ENCODE data around the gene ELOF1.
A peak's percentile ranks its signal among the peaks of the same experiment; 100 is the strongest.
"Not testable (repeated sequence)": the region's sequence is repeated elsewhere in the genome, so short reads cannot be mapped to it uniquely, and the experiment has no call there.

ELOF1 gene

GRCh38 chr19:11566164-11566563, 7.1 kb upstream of the ELOF1 start:
- no peak for DNase-seq

- DNase-seq, result not testable (repeated sequence)
Observed at GRCh38 chr19:11565649-11565980, 6.6 kb upstream of the ELOF1 start.

- not testable (repeated sequence) for DNase-seq
Observed at GRCh38 chr19:11564082-11564807, 5.2 kb upstream of the ELOF1 start.

DNA sequence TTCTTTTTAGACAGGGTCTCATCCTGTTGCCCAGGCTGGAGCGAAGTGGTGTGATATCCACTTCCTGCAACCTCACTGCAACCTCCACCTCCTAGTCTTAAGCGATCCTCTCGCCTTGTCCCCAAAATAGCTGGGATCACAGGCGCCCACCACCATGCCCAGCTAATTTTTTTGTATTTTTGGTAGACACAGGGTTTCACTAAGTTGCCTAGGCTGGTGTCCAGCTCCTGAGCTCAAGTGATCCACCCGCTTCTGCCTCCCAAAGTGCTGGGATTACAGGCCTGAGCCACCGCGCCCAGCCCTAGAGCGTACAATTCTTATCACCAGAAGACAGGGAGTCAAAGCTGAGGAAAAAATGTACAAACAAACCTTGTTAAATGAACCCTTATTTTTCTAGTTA, 4.5 kb upstream of the ELOF1 start:
- no peak for DNase-seq

- no peak for DNase-seq
Observed at GRCh38 chr19:11560404-11561051, 1.5 kb upstream of the ELOF1 start.

DNA sequence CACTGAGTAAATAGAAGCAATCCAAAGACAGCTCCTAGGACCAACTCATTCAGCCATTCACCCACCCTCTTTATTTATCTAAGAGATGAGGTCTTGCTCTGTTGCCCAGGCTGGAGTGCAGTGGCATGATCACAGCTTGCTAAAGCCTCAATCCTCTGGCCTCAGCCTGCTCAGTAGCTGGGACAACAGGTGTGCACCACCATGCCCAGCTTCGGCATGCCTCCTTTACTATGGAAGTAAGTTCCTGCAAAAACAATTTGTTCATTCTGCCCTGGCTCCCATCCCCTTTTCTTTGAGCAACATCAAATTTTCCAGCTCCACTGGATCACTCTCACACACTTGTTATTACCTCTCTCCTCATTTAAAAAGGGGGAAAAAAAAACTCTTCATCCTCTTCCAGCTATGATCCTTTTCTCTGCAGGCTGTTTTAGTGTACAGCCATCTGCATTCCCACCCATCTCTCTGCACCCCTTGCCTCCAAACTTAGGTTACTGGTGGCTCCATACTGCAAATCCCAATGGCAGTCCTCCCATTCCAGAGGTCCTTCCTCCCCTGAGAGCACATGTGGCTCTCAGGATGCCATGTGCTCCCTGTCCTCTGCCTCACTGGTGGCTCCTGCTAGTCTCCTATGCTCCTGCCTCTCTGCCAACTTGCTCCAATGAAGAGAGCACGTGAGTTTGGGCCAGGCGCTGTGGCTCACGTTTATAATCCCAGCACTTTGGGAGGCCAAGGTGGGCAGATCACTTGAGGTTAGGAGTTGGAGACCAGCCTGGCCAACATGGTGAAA, 2.2 kb downstream of the ELOF1 start:
- DNase-seq, result no peak

DNA sequence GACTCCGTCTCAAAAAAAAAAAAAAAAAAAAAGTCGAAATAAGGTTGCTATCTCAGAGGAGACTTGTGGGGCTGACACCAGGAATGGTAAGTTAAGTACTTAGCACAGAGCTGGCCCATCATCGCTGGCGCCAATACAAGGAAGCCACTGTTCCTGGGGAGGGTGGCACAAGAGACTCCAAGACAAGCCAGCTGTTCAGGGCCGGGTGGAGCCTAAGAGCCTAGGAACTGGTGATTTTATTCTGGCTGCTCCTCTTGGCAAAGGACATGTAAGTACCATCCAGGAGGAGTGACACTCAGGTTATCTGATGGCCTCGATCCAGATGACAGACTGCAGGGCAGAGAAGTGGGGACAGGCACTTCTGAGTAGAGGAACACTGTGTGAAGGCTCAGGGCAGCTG, 3.8 kb downstream of the ELOF1 start:
- no peak for DNase-seq

DNA sequence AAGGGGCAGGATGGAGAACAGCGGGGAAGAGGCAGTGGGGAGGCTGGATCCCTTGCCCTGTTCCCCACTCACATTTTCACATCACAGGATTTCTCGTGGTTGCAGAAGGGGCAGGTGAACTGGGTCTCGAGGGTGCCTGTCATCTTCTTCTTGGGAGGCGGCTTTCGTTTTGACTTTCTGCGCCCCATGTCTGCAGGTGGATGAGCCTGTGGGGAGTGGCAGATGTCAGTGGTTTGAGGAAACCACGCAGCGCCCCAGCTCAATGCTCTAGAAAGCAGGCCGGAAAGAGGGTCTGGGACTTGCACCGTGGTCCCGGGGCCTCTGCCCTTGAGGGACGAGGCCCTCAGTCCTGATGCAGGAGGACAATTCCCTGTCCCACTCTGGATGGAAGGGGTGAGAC, 4.9 kb downstream of the ELOF1 start:
- no peak for DNase-seq

DNA sequence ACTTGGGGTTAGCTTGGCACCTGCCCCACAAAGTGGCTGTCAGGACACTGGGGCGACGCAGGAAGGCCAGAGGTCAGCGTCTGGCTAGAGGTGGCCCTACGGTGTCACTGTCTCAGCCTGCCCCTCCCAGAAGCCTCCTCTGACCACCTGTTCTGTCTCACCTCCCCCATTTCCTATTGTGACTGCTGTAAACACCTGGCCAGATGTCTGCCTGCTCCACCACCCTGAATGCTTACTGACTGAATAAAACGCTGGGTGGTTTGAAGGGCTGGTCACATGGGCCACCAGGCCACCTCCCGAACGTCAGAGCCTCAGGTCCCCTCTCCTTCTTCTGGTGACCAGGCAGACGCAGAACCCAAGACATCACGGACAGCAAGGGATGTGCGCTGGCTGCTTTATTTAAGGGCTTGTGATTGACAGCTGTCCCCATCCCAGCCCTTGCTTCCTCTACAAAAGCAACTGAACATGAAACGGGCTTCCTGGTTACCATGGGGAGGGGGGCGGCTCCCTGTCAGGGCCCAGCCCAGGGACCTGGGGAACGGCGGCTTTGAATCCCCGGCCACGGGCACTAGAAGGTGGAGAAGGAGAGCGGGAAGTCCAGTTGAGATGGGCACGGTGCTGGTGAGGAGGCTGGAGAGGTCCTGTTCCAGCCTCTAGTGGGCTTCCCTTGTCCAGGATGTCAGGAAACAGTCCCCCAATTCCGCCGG, 6.2 kb downstream of the ELOF1 start:
- DNase-seq, result no peak

DNA sequence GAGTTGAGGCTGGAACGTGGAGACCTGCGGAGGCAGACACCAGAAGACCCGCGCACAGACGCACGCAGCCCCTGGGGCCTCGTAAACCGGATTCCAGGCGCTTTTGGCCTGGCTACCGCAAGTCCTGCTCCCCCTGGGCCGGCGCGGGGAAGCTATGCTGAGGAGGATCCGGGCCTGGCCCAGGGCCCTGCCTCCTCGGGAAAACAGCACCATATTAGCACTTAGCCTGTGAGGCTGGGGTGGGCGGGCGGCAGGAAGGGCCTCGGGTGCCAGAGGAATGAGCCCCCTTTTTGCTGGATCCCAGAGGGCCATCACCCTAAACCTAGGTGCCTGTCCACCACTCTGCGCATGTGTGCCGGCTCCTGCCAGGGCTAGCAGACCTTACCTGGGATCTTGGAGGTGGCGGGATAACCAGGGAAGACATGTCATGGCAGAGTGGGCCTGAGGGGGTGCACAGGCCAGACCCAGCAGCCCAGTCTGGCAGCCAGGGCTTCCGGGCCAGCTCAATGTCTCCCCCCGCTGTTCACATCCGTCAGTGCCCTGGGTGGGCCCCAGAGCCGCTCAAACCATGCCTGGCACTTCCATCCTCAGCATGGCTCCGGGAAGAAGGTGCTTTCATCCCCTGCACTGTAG, 7.3 kb downstream of the ELOF1 start:
- no peak for DNase-seq

DNA sequence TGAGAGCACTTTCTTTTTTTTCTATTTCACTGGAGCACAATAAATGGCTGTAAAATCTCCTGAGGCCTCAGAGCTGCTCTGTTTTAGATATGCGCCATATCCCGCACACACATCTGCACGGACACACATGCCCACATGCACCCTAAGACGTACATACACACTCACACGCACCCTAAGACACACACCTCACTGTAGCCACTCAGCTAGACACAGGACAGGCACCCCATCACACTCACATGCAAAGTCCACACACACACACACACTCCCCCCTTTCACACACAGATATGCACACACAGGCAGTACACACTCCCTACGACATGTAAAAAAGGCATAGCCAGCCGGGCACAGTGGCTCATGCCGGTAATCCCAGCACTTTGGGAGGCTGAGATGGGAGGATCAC, 8.8 kb downstream of the ELOF1 start:
- DNase-seq, result no peak

GRCh38 chr19:11549386-11549953, 9.6 kb downstream of the ELOF1 start:
- DNase-seq, result no peak

DNA sequence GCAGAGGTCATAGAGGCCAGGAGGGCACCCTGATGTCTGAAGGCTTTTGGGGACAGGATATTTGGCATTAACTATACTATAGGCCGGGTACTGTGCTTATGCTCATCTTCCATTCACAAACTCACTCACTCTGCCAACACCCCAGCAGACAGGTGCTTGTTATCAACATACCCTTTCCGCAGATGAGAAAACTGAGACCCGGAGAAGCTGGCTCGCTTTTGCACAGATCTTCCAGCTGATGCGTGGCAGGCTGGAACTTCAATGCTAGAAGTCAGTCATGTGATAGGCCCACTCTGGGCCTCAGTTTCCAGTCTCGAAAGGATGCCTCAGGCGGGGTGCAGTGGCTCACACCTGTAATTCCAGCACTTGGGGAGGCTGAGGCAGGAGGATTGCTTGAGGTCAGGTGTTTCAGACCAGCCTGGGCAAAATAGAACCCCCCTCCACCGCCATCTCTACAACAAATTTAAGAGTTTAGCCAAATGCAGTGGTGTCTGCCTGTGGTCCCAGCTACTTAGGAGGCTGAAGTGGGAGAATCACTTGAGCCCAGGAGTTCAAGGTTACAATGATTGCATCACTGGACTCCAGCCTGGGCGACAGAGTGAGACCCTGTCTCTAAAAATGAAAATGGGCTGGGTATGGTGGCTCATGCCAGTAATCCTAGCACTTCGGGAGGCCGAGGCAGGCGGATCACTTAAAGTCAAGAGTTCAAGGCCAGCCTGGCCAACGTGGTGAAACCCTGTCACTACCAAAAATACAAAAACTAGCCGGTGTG, 10.9 kb downstream of the ELOF1 start:
- no peak for DNase-seq

DNA sequence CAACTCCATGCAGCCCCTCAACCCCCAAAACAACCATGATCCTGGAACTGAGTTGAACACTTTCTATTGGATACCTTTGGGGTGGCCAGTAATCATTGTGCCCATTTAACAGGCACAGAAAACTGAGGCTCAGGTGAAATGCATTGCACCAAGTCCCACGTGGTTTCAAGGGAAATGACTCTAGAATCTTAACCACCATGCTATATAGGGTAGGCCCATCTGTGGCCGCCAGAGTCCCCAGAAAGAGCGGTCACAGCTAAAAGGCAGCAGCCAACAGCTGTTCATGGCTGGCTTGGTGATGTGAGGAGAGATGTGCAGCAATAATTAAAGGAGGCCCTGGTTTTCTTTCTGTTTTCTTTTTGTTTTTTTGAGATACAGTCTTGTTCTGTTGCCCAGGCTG, 17.8 kb downstream of the ELOF1 start:
- no peak for DNase-seq

GRCh38 chr19:11540645-11541044, 18.4 kb downstream of the ELOF1 start:
- no peak for DNase-seq

DNA sequence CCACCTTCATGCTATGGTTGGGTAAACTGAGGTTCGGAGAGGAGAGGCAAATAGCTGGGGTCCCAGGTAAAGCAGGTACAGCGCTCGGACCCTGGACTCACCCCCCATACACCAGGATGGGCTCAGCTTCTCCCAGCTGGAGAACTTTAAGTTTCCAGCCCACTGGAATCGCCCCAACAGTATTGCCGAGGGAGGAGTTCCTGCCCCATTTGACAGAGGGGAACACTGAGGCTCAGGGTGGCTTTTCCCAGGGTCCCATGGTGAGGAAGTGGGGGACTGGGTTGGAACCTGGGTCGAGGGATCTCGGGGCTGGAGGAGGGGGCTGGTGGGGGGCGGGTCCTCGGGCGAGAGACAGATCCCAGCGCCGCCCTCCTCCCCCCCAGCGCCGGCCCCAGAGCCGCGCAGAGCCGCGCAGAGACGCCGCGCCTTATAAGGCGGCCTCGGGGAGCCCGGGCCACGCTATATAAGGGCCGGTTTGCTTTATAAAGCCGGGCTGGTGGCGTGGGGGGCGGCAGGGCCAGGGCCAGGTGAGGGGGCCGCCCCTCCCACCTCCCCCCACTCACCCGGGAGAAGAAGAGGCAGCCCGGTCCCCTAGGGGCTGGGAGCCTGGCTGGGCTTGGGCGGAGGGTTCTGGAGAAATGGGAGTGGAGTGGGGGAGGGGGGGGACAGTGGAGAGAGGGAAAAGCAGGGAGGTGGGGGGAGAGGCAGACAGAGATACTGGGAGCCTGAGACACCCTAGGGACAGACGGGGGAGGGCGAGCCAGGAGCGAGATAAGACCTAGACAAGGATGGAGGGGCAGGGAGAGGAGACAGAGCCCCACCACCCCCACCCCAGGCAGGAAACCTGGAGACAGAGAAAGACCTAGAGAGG, 19.3 kb downstream of the ELOF1 start:
- DNase-seq, result no peak

GRCh38 chr19:11538232-11539036, 20.6 kb downstream of the ELOF1 start, which contains the start of gene CNN1:
Gene CNN1 (plus strand): TSS chr19:11538851. CDS start chr19:11538928, 77 bp downstream.
- DNase-seq, result no peak

- DNase-seq, result peak; percentile 86
Observed at GRCh38 chr19:11535792-11536595, 23.0 kb downstream of the ELOF1 start.

DNA sequence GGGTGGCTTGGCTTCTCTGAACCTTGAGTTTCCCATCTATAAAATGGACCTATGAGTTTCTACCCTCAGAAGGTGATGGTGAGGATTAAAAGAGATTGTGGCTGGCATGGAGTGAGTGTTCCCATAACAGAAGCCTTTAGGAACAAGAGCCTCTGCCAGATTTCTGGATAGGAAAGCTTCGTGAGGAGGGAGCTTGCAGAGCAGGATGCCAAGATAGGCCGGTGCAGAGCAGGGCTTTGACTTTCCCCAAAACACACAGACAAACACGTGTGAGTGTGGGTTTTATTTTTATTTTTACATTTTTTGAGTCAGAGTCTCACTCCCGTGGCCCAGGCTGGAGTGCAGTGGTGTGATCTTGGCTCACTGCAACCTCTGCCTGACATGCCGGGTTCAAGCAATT, 24.1 kb downstream of the ELOF1 start:
- no peak for DNase-seq

All from activated T-cell treated with anti-CD3 and anti-CD28 coated beads, Interleukin-2, amount 50 U/mL, for 1 hour (primary cell).